ENCODE measurements around the gene EML4. TPM values are rescaled to one million over a fixed set of nuclear protein-coding genes. Genes with fewer than 3 reads are reported as not detected.

The EML4 gene
- total and polyA plus RNA-seq, 2 of the 13 experiments (the other 11 are each of a cell fraction or from before 2014, with no cell fraction given) = 243 to 476 TPM

DNA sequence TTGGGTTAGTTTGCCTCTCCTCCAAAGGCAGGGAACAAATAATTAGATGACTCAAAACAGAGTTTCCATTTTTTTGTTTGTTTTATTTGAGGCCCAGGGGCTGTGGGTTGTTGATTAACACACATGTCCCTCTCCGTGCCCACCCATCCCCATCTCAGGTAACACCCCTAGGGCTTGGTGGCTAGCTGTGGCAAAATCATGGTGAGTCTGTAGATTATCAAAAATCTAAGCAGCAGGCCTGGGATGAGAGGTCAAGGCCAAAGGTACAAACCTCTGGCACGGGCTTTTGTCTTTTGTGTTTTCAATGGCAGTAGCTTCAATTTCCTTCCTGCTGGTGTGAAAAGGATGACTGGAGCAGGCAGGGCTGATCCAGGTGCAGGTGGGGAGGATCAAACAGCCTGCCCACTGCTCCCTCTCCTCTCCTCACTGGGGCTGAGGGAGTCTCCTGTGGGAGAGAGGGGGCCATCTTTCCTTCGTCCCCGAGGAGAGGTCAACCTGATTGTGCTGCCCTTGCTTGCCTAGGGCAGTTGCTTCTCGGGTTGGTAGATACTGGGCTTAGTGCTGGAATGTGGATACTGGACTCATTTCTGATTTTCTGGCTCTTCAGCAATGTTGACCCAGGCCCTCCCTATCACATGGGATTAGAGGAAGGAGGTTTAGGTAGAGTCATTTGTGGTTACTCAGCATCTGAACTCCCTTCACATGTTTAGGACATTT lies 31.9 kb upstream of the EML4 start (continued):
- TF ChIP-seq NFAT5 (CRISPR knock-in tag; IDR thresholded peaks at IDR 0.05) = 0 out of 2 replicates have a peak, but pooled peaks have one; percentile 63
- 0 out of 2 replicates have a peak, but pooled peaks have one; percentile 61 for TF ChIP-seq ZNF510 (CRISPR knock-in tag; IDR thresholded peaks at IDR 0.05; ENCODE audit: low read depth)
- TF ChIP-seq, protein P1, sequence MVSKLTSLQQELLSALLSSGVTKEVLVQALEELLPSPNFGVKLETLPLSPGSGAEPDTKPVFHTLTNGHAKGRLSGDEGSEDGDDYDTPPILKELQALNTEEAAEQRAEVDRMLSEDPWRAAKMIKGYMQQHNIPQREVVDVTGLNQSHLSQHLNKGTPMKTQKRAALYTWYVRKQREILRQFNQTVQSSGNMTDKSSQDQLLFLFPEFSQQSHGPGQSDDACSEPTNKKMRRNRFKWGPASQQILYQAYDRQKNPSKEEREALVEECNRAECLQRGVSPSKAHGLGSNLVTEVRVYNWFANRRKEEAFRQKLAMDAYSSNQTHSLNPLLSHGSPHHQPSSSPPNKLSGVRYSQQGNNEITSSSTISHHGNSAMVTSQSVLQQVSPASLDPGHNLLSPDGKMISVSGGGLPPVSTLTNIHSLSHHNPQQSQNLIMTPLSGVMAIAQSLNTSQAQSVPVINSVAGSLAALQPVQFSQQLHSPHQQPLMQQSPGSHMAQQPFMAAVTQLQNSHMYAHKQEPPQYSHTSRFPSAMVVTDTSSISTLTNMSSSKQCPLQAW (CRISPR knock-in tag; IDR thresholded peaks at IDR 0.05) = peak; percentile 97
- TF ChIP-seq NR3C1 (CRISPR knock-in tag; IDR thresholded peaks at IDR 0.05) = no peak
- TF ChIP-seq ATF1 (CRISPR knock-in tag; IDR thresholded peaks at IDR 0.05) = peak; percentile 66; the same call in 1 of the 2 replicates
- TF ChIP-seq FUBP1 (CRISPR knock-in tag; IDR thresholded peaks at IDR 0.05; ENCODE audit: borderline replicate concordance) = peak; percentile 21; the same call in 1 of the 2 replicates
- TF ChIP-seq ZBTB42 (CRISPR knock-in tag; IDR thresholded peaks at IDR 0.05) = no peak
- TF ChIP-seq RXRA (CRISPR knock-in tag; IDR thresholded peaks at IDR 0.05) = peak; percentile 89
- peak; percentile 75 for TF ChIP-seq ZFY (CRISPR knock-in tag; IDR thresholded peaks at IDR 0.05)
- peak; percentile 42; the same call in 1 of the 2 replicates for TF ChIP-seq MAFF (IDR thresholded peaks at IDR 0.05; ENCODE audit: low read depth, low read length)
- peak; percentile 68; the same call in 1 of the 2 replicates for TF ChIP-seq EHMT2 (IDR thresholded peaks at IDR 0.05; ENCODE audit: borderline replicate concordance, low read depth, low read length)
- no peak; the same call in 1 of the 2 replicates for TF ChIP-seq ZBTB10 (CRISPR knock-in tag; IDR thresholded peaks at IDR 0.05; ENCODE audit: borderline replicate concordance)
- no peak for TF ChIP-seq ZNF567 (CRISPR knock-in tag; IDR thresholded peaks at IDR 0.05; ENCODE audit: borderline replicate concordance)
- TF ChIP-seq ARID2 (CRISPR knock-in tag; IDR thresholded peaks at IDR 0.05; ENCODE audit: borderline replicate concordance) = 0 out of 2 replicates have a peak, but pooled peaks have one; percentile 90
- no peak for TF ChIP-seq ZNF550 (CRISPR knock-in tag; IDR thresholded peaks at IDR 0.05; ENCODE audit: borderline replicate concordance)
- peak; percentile 81; the same call in 1 of the 2 replicates for TF ChIP-seq ZNF343 (CRISPR knock-in tag; IDR thresholded peaks at IDR 0.05)

All from HepG2 (cell line).